ENCODE measurements around the gene LCE3B. TPM values are rescaled to one million over a fixed set of nuclear protein-coding genes. Genes with fewer than 3 reads are reported as not detected.

LCE3B gene
- total and polyA plus RNA-seq, 4 donors, result not detected

GRCh38 chr1:152566681-152567080 is 46.9 kb upstream of the LCE3B start, which contains the start of gene LCE3E:
Gene LCE3E (minus strand): TSS chr1:152566780. CDS start chr1:152566208, 572 bp downstream.
- Histone ChIP-seq H3K4me3 (ENCODE audit: low read depth in 1 of 3, low read length in 3 of 3) (no peak within 1 kb of the TSS), H3K9me3 (ENCODE audit: control insufficient read depth in 4 of 4, low read length in 3 of 4) (peaks cover 0 to 6% (median 2%) of the 10 kb centered on the region in 4 donors), H3K27me3 (ENCODE audit: control insufficient read depth in 4 of 4, insufficient read depth in 4 of 4, low read length in 3 of 4) (peaks cover 0 to 3% (median 0%) of the 10 kb centered on the region in 4 donors), H3K9ac (ENCODE audit: low read depth in 1 of 2, low read length in 2 of 2) (no peak within 1 kb of the TSS), H3K36me3 (ENCODE audit: control insufficient read depth in 4 of 4, insufficient read depth in 3 of 4, low read depth in 1 of 4, low read length in 3 of 4) (no peaks in the 10 kb centered on the region), H3K4me1 (ENCODE audit: control insufficient read depth in 4 of 4, insufficient read depth in 4 of 4, low read length in 3 of 4) (no peaks in the 10 kb centered on the region), H3K27ac (ENCODE audit: low read depth in 1 of 2, low read length in 2 of 2) (no peak within 1 kb of the TSS)
- no peak for DNase-seq (ENCODE audit: low spot score)
- TF ChIP-seq, protein P1, sequence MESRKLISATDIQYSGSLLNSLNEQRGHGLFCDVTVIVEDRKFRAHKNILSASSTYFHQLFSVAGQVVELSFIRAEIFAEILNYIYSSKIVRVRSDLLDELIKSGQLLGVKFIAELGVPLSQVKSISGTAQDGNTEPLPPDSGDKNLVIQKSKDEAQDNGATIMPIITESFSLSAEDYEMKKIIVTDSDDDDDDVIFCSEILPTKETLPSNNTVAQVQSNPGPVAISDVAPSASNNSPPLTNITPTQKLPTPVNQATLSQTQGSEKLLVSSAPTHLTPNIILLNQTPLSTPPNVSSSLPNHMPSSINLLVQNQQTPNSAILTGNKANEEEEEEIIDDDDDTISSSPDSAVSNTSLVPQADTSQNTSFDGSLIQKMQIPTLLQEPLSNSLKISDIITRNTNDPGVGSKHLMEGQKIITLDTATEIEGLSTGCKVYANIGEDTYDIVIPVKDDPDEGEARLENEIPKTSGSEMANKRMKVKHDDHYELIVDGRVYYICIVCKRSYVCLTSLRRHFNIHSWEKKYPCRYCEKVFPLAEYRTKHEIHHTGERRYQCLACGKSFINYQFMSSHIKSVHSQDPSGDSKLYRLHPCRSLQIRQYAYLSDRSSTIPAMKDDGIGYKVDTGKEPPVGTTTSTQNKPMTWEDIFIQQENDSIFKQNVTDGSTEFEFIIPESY (IDR thresholded peaks at IDR 0.05), result no peak
- TF ChIP-seq SP1 (IDR thresholded peaks at IDR 0.05) (no peak), CTCF (IDR thresholded peaks at IDR 0.05; ENCODE audit: low read depth, low read length, missing input control) (no peak), JUND (IDR thresholded peaks at IDR 0.05) (no peak), HNF4A (conservative IDR thresholded peaks at IDR 0.05) (no peak), EGR1 (IDR thresholded peaks at IDR 0.05; ENCODE audit: low read depth in 2 of 2) (no peak), FOXA1 (IDR thresholded peaks at IDR 0.05) (no peak), RAD21 (IDR thresholded peaks at IDR 0.05) (no peak), YY1 (IDR thresholded peaks at IDR 0.05) (no peak), HNF4G (IDR thresholded peaks at IDR 0.05) (no peak)
- TF ChIP-seq, protein P2, sequence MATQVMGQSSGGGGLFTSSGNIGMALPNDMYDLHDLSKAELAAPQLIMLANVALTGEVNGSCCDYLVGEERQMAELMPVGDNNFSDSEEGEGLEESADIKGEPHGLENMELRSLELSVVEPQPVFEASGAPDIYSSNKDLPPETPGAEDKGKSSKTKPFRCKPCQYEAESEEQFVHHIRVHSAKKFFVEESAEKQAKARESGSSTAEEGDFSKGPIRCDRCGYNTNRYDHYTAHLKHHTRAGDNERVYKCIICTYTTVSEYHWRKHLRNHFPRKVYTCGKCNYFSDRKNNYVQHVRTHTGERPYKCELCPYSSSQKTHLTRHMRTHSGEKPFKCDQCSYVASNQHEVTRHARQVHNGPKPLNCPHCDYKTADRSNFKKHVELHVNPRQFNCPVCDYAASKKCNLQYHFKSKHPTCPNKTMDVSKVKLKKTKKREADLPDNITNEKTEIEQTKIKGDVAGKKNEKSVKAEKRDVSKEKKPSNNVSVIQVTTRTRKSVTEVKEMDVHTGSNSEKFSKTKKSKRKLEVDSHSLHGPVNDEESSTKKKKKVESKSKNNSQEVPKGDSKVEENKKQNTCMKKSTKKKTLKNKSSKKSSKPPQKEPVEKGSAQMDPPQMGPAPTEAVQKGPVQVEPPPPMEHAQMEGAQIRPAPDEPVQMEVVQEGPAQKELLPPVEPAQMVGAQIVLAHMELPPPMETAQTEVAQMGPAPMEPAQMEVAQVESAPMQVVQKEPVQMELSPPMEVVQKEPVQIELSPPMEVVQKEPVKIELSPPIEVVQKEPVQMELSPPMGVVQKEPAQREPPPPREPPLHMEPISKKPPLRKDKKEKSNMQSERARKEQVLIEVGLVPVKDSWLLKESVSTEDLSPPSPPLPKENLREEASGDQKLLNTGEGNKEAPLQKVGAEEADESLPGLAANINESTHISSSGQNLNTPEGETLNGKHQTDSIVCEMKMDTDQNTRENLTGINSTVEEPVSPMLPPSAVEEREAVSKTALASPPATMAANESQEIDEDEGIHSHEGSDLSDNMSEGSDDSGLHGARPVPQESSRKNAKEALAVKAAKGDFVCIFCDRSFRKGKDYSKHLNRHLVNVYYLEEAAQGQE (IDR thresholded peaks at IDR 0.05), result no peak
- WGBS, result 48% methylated on average over 1 of the region's 1 CpG

DNA sequence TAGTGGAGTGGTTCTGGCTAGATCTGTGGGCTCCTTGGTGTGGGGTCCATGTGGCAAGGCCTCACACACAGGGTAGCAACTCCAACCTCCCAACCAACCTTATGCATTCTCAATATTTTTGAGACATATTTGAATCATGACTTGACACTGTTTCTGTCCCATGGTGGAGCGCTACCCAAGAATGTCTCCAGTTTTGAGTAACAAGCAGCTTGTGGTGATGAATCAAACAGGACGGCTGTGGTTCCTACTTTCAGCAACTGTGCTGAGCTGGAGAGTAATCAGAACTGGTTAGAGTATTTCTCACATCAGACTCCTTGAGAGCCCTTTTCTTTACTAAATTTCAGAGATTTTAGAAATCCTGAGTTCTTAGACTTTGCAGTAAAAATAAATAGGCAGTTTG is 36.4 kb upstream of the LCE3B start:
- no peak for DNase-seq (ENCODE audit: low spot score)
- Histone ChIP-seq H3K9ac (ENCODE audit: low read depth in 1 of 2, low read length in 2 of 2) (no peak overlapping the region), H3K4me3 (ENCODE audit: low read depth in 1 of 3, low read length in 3 of 3) (no peak overlapping the region), H3K27ac (ENCODE audit: low read depth in 1 of 2, low read length in 2 of 2) (no peak overlapping the region), H3K9me3 (ENCODE audit: control insufficient read depth in 4 of 4, low read length in 3 of 4) (peaks cover 0 to 1% (median 0%) of the 10 kb centered on the region in 4 donors), H3K36me3 (ENCODE audit: control insufficient read depth in 4 of 4, insufficient read depth in 3 of 4, low read depth in 1 of 4, low read length in 3 of 4) (no peaks in the 10 kb centered on the region), H3K4me1 (ENCODE audit: control insufficient read depth in 4 of 4, insufficient read depth in 4 of 4, low read length in 3 of 4) (no peaks in the 10 kb centered on the region), H3K27me3 (ENCODE audit: control insufficient read depth in 4 of 4, insufficient read depth in 4 of 4, low read length in 3 of 4) (peaks cover 0 to 14% (median 0%) of the 10 kb centered on the region in 4 donors)
- 70% methylated on average over 2 of the region's 2 CpGs for WGBS
- TF ChIP-seq RAD21 (IDR thresholded peaks at IDR 0.05), result no peak
- no peak for TF ChIP-seq TAF1 (conservative IDR thresholded peaks at IDR 0.05)
- TF ChIP-seq JUND (IDR thresholded peaks at IDR 0.05), result no peak
- TF ChIP-seq ATF3 (IDR thresholded peaks at IDR 0.05), result no peak
- TF ChIP-seq EGR1 (IDR thresholded peaks at IDR 0.05; ENCODE audit: low read depth in 2 of 2), result no peak
- no peak for TF ChIP-seq SP1 (IDR thresholded peaks at IDR 0.05)
- TF ChIP-seq FOXA1 (IDR thresholded peaks at IDR 0.05), result no peak
- TF ChIP-seq, protein P2 (IDR thresholded peaks at IDR 0.05), result no peak
- TF ChIP-seq, protein P3, sequence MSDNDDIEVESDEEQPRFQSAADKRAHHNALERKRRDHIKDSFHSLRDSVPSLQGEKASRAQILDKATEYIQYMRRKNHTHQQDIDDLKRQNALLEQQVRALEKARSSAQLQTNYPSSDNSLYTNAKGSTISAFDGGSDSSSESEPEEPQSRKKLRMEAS (IDR thresholded peaks at IDR 0.05), result no peak
- TF ChIP-seq NR2F2 (IDR thresholded peaks at IDR 0.05), result no peak
- TF ChIP-seq, protein P1 (IDR thresholded peaks at IDR 0.05), result no peak
- TF ChIP-seq HNF4G (IDR thresholded peaks at IDR 0.05), result no peak
- no peak for TF ChIP-seq FOXA2 (IDR thresholded peaks at IDR 0.05)
- no peak for TF ChIP-seq HNF4A (conservative IDR thresholded peaks at IDR 0.05)
- no peak for TF ChIP-seq YY1 (IDR thresholded peaks at IDR 0.05)
